Loucy (cell line): ENCODE data around the gene SYPL1.

Experiments used
- H2AFZ ChIP-seq: fragments of 200-600 bp; sonication (generic); 2 replicates; pipeline ENCODE4 v1.6.0; 2016; ENCODE audit warnings: antibody characterized with exemption, mild to moderate bottlenecking, low read length, moderate library complexity
- H3F3A ChIP-seq: fragments of 200-600 bp; 2 replicates; pipeline ENCODE4 v1.6.0; 2016; ENCODE audit warnings: antibody characterized with exemption, low read depth, mild to moderate bottlenecking
- H3K27me3 ChIP-seq: fragments of 200-600 bp; sonication (generic); 2 replicates; pipeline ENCODE4 v1.6.1; 2014; ENCODE audit warnings: low read length, mild to moderate bottlenecking; ENCODE audit not compliant: insufficient read depth, poor library complexity, severe bottlenecking
- H3K36me3 ChIP-seq: fragments of 200-600 bp; sonication (generic); 2 replicates; pipeline ENCODE4 v1.6.1; 2016; ENCODE audit warnings: low read length; ENCODE audit not compliant: insufficient read depth
- H3K4me1 ChIP-seq: fragments of 200-600 bp; sonication (generic); 2 replicates; pipeline ENCODE4 v1.5.1; 2014; ENCODE audit warnings: low read length, mild to moderate bottlenecking; ENCODE audit not compliant: insufficient read depth, poor library complexity, severe bottlenecking
- H3K4me2 ChIP-seq: fragments of 200-600 bp; sonication (generic); 2 replicates; pipeline ENCODE4 v1.6.0; 2014; ENCODE audit warnings: antibody characterized with exemption, low read length, low read depth, mild to moderate bottlenecking; ENCODE audit not compliant: poor library complexity, severe bottlenecking
- H3K4me3 ChIP-seq: fragments of 200-600 bp; sonication (generic); 2 replicates; pipeline ENCODE4 v1.5.1; 2014; ENCODE audit warnings: low read length, mild to moderate bottlenecking, mixed read lengths; ENCODE audit not compliant: poor library complexity, severe bottlenecking
- H3K79me2 ChIP-seq: fragments of 200-600 bp; sonication (generic); 2 replicates; pipeline ENCODE4 v1.6.1; 2014; ENCODE audit warnings: low read length; ENCODE audit not compliant: insufficient read depth
- H3K9ac ChIP-seq: fragments of 200-600 bp; sonication (generic); 2 replicates; pipeline ENCODE4 v1.6.0; 2014; ENCODE audit warnings: mild to moderate bottlenecking, low read depth, low read length, moderate library complexity; ENCODE audit not compliant: poor library complexity, severe bottlenecking
- H3K9me2 ChIP-seq: fragments of 200-600 bp; sonication (generic); replicated peaks from 2 replicates; pipeline ENCODE4 v1.6.1; 2016; ENCODE audit warnings: low read depth, low read length, mixed read lengths
- H3K9me3 ChIP-seq: fragments of 200-600 bp; sonication (generic); 2 replicates; pipeline ENCODE4 v1.6.1; 2014; ENCODE audit warnings: mild to moderate bottlenecking, antibody characterized with exemption, low read length, low read depth; ENCODE audit not compliant: insufficient read depth
- H4K20me1 ChIP-seq: fragments of 200-600 bp; sonication (generic); 2 replicates; pipeline ENCODE4 v1.6.0; 2014; ENCODE audit warnings: antibody characterized with exemption, low read length, mild to moderate bottlenecking; ENCODE audit not compliant: insufficient read depth, poor library complexity, severe bottlenecking
- EZH2phosphoT487 ChIP-seq: fragments of 200-600 bp; IDR thresholded peaks from 2 replicates; pipeline ENCODE4 v1.6.1; 2018; ENCODE audit warnings: antibody characterized with exemption, mild to moderate bottlenecking, moderate library complexity, borderline replicate concordance
- TF ChIP-seq, protein P1 (sequence below): fragments of 200-600 bp; sonication (generic); conservative IDR thresholded peaks from 2 replicates; pipeline ENCODE4 v1.5.1; 2014; ENCODE audit warnings: mild to moderate bottlenecking, antibody characterized with exemption, low read length

Gene SYPL1

GRCh38 chr7:106121189-106121810 lies 9.2 kb upstream of the SYPL1 start:
- no peaks in the 10 kb centered on the region for H3K36me3 ChIP-seq
- no peak overlapping the region for H3K4me2 ChIP-seq
- H3K27me3 ChIP-seq, result no peaks in the 10 kb centered on the region
- TF ChIP-seq, protein P1, sequence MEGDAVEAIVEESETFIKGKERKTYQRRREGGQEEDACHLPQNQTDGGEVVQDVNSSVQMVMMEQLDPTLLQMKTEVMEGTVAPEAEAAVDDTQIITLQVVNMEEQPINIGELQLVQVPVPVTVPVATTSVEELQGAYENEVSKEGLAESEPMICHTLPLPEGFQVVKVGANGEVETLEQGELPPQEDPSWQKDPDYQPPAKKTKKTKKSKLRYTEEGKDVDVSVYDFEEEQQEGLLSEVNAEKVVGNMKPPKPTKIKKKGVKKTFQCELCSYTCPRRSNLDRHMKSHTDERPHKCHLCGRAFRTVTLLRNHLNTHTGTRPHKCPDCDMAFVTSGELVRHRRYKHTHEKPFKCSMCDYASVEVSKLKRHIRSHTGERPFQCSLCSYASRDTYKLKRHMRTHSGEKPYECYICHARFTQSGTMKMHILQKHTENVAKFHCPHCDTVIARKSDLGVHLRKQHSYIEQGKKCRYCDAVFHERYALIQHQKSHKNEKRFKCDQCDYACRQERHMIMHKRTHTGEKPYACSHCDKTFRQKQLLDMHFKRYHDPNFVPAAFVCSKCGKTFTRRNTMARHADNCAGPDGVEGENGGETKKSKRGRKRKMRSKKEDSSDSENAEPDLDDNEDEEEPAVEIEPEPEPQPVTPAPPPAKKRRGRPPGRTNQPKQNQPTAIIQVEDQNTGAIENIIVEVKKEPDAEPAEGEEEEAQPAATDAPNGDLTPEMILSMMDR, result no peak
- TF ChIP-seq EZH2phosphoT487, result no peak
- no peaks in the 10 kb centered on the region for H3F3A ChIP-seq
- H3K9ac ChIP-seq, result no peak overlapping the region
- no peak overlapping the region for H3K4me3 ChIP-seq
- H3K9me2 ChIP-seq, result no peaks in the 10 kb centered on the region
- H3K79me2 ChIP-seq, result no peaks in the 10 kb centered on the region
- H2AFZ ChIP-seq, result no peak overlapping the region
- H3K9me3 ChIP-seq, result no peaks in the 10 kb centered on the region
- H3K4me1 ChIP-seq, result peaks cover 33% of the 10 kb centered on the region
- no peaks in the 10 kb centered on the region for H4K20me1 ChIP-seq

GRCh38 chr7:106120500-106120899 lies 8.4 kb upstream of the SYPL1 start:
- peaks cover 36% of the 10 kb centered on the region for H3K4me1 ChIP-seq
- H3K4me3 ChIP-seq, result no peak overlapping the region
- no peaks in the 10 kb centered on the region for H3K9me2 ChIP-seq
- no peaks in the 10 kb centered on the region for H3F3A ChIP-seq
- H3K9ac ChIP-seq, result no peak overlapping the region
- H4K20me1 ChIP-seq, result no peaks in the 10 kb centered on the region
- no peak overlapping the region for H2AFZ ChIP-seq
- no peak overlapping the region for H3K4me2 ChIP-seq
- no peaks in the 10 kb centered on the region for H3K27me3 ChIP-seq
- H3K9me3 ChIP-seq, result no peaks in the 10 kb centered on the region
- no peaks in the 10 kb centered on the region for H3K36me3 ChIP-seq
- no peaks in the 10 kb centered on the region for H3K79me2 ChIP-seq
- TF ChIP-seq EZH2phosphoT487, result no peak
- TF ChIP-seq, protein P1, result no peak

- Histone ChIP-seq H3K9me2 (no peaks in the 10 kb centered on the region), H3F3A (no peaks in the 10 kb centered on the region), H3K9me3 (no peaks in the 10 kb centered on the region), H3K79me2 (no peaks in the 10 kb centered on the region), H4K20me1 (no peaks in the 10 kb centered on the region), H2AFZ (0 out of 2 replicates have a peak overlapping the region, but pooled peaks have one; percentile 57), H3K27me3 (no peaks in the 10 kb centered on the region), H3K36me3 (no peaks in the 10 kb centered on the region), H3K4me2 (no peak overlapping the region), H3K4me1 (peaks cover 44% of the 10 kb centered on the region), H3K4me3 (no peak overlapping the region), H3K9ac (no peak overlapping the region)
- TF ChIP-seq, protein P1, result no peak
- TF ChIP-seq EZH2phosphoT487, result no peak
Observed at GRCh38 chr7:106119719-106120118, 7.6 kb upstream of the SYPL1 start.
